GM19468 (cell line): ENCODE measurements around the gene PQBP1.
A peak's percentile ranks its signal among the peaks of the same experiment; 100 is the strongest.
"Not testable (repeated sequence)": the region's sequence is repeated elsewhere in the genome, so short reads cannot be mapped to it uniquely, and the experiment has no call there.

Experiments used
- ATAC-seq: cut with Tn5 transposase; IDR thresholded peaks from one replicate; pipeline ENCODE4 v1.9.1; 2021; ENCODE audit warnings: mild to moderate bottlenecking, moderate library complexity, moderate number of reproducible peaks; ENCODE audit not compliant: unreplicated experiment; ENCODE audit errors: extremely low read depth

Gene PQBP1, protein sequence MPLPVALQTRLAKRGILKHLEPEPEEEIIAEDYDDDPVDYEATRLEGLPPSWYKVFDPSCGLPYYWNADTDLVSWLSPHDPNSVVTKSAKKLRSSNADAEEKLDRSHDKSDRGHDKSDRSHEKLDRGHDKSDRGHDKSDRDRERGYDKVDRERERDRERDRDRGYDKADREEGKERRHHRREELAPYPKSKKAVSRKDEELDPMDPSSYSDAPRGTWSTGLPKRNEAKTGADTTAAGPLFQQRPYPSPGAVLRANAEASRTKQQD

GRCh38 chrX:48897625-48898306 is at the start of gene PQBP1, which contains the start of gene TIMM17B:
Gene PQBP1, plus strand, starts transcription at chrX:48897930. Its CDS starts 580 bp downstream, at chrX:48898510.
Gene TIMM17B, minus strand, starts transcription at chrX:48897768. Its CDS starts 19 bp downstream, at chrX:48897749.
- peak; percentile 78 for ATAC-seq

DNA sequence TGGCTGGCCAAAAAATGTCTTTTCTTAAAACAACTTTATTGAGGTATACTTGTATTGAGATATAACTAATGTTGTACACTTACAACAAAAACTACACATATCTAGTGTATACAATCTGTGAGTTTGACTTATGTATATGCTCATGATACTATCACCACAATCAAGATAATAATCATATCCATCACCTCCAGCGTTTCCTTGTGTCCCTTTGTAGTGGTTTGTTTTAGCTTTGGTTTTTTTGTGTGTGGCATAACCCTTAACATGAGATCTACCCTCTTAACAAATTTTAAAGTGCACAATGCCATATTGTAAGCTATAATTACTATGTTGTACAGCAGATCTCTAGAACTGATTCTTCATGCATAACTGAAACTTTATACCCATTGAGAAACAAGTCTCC is 48.9 kb upstream of the PQBP1 start:
- no peak for ATAC-seq

- no peak for ATAC-seq
These were observed 44.9 kb upstream of the PQBP1 start for GRCh38 chrX:48852857-48853256.

GRCh38 chrX:48853494-48853893 is 44.2 kb upstream of the PQBP1 start:
- ATAC-seq: not testable (repeated sequence)

GRCh38 chrX:48854121-48854804 is 43.5 kb upstream of the PQBP1 start:
- ATAC-seq: not testable (repeated sequence)

- no peak for ATAC-seq
These were observed 42.8 kb upstream of the PQBP1 start for GRCh38 chrX:48854898-48855297.

DNA sequence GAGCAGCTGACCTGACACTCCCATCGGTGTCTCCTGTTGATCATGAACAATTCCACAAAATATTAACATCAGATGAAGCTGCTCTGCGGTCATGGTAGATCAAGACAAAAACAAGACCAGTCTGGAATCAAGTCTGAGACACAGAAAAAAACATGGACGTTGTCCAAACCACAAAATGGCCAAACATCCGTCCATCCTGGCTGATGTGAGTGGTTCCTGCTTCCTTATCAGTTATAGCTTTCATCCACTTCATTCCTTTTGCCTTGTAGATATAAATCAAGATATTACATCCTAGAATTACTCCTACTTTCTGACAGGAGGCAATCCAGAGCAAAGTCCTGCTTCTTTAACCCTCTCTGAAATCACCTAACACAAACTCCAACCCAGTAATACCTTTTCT is 33.5 kb upstream of the PQBP1 start:
- no peak for ATAC-seq

GRCh38 chrX:48872017-48872416 is 25.7 kb upstream of the PQBP1 start:
- not testable (repeated sequence) for ATAC-seq

DNA sequence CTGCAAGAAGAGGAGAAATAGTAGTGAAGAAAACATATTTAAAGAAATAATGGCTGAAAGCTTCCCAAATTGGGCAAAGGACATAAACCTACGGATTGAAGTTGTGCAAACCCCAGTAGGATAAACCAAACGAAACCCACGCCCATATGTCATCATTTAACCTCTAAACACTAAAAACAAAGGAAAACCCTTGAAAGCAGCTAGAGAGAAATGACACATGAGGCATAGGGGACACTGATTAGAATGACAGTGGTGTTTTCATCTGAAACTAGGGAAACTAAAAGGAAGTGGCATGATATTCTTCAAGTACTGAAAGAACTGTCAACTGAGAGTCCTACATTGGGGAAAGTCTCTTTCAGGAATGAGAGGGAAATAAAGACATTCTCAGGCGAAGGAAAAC is 20.8 kb upstream of the PQBP1 start:
- ATAC-seq: not testable (repeated sequence)

DNA sequence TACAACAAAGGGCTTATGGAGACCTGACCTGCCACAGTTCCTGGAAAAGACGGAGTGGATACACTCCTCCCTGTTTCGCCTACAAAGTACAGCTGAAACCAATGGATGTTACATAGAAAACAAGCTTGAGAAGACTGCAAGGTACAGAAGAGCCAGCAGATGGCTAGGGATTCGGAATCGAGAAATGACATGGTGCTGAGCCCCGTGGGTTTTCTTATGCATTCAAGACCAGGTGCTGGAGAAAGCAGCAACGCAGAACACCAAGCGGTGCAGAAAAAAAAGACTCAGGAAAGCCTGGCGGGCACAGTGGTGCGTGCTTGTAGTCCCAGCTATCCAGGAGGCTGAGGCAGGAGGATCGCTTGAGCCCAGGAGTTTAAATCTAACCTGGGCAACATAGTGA is 14.0 kb upstream of the PQBP1 start:
- no peak for ATAC-seq

DNA sequence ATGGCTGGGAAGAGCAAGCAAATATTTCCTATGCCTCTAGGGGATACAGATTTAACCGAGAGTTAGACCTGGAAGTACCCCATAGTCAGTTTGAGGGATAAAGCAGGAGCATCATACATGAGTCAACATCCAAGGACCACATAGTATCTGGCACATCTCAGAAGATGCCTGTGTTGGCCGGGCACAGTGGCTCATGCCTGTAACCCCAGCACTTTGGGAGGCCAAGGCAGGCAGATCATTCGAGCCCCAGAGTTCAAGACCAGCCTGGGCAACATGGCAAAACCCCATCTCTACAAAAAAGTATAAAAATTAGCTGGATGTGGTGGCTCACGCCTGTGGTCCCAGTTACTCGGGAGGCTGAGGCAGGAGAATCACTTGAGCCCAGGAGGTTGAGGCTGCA is 11.1 kb upstream of the PQBP1 start:
- ATAC-seq: not testable (repeated sequence)

DNA sequence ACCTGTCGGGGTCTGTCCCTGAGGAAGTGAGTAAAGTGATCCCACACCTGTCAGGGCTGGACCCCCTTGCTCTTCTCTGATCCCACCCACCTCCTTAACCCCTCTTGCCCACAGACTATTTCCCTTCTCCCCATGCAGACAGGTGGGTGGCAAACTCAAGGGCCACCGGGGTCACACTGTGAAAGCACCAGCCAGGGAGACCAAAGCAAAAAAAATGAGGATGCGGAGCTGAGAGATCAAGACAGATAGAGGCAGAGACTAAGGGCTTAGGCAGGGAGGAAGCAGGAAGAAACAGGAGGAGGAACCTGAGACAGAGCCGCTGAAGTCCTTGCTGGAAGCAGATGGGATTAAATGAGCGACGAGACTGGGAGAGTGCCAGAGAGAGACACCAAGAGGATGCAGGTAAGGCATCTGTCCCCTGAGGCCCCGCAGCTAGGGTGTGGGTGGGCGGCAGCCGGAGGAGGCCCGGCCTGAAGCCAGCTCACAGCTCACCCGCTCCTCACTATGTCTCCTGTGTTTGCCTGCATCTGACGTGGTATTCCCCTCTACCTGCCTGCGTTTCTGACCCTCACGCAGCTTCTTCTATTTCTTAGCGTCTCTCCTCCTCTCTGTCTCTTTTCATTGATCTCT is 7.3 kb upstream of the PQBP1 start:
- no peak for ATAC-seq

DNA sequence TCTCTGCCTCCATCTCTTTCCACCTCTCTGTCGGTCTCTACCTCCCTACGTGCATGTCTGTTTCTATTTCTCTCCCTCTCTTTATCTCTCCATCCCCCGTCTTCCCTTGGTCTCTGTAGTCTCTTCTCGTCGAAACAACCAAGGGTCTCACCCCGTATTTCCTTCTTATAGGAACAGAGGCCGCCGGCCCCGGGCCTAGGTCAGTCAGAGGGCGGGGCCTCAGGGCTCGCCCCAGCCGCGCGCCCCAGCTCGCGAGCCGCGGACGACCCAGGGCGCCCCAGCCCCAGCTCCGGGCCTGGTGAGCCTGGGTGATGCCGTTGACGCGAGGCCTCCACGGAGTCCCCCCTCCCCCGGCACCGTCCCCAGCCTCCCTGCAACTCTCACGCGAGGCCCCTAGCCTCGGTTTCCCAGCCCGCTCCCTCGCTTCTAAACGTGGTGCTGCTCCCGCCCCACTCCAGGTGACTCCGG is 6.8 kb upstream of the PQBP1 start:
- peak; percentile 20 for ATAC-seq

DNA sequence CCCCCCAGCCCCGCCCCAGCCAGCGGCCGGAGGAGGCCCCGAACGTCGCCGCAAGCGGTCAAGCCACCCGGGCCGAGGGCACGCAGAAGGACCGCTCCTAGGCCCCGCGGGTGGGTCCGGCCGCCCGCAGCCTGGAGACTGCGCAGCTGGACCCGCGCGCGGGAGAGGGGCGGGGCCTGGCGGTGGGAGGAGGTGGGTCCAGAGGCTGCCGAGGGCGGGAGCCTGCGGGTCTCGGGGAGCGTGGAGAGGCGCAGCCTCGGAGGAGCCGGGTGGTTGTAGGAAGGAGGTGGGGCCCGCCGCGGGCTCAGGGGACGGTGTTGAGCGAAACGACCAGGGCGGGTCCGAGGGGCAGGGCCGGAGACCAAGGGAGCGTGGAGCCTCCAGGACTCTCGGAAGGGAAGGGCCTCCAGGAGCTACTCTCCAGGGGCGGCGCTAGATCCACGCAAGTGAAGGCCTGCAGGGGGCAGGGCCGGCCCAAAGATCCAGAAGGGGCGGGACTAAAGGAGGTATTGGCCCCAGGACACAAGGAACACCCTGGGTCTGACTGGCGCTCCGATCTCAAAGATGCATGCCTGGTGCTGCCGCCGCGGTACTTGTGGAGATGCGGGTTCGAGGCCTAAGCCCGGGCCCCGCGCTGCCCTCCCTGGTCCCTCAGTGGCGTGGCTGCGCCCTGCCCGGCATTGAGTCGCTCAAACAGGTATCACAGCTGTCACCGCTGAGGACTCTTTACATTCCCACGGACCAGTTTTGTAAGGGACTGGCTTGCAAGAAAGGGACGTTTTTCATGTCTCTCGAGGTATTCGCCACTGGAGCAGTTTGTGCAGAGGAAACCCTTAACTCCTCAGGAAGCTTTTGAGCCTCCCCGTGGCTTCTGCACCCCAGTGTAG is 6.1 kb upstream of the PQBP1 start:
- peak; percentile 61 for ATAC-seq

DNA sequence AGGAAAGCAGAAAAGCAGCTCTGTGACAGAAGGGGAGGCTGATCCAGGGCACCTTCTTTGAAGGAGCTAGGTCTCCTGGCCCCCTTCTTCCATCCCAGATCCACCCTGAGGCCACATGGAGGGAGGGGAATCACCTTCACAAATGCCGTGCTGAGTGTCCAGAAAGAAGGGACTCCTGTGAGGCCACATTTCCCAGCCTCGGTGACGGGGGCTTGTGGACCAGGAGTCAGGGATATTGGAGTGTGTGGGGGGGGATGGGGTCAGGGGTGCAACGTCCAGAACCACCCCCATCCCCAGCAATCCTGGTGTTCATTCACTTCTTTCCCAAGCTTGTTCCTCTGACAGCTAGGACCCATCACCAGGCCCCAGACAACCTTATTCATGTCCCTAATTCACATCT is 4.8 kb upstream of the PQBP1 start:
- ATAC-seq: no peak

GRCh38 chrX:48893556-48894348 is 4.0 kb upstream of the PQBP1 start:
- no peak for ATAC-seq

DNA sequence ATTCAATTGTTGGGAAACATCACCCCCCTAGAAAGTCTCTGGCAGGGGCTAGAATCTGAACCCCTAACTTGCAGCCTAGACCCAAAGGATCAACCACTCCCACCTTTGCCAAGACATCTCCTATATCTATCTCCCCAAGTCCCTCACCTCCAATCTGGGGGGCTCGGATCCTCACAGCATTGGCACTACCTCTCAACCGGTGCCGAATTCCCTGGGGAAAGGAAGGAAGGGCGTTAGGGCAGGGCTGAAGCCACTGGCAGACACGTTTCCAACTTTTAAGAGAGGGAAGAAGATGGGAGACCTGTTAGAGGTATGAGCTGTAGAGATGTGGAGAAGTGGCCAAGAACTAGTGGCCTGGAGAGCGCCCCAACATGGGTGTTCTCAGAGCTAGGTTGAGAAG is 2.8 kb upstream of the PQBP1 start:
- ATAC-seq: no peak

DNA sequence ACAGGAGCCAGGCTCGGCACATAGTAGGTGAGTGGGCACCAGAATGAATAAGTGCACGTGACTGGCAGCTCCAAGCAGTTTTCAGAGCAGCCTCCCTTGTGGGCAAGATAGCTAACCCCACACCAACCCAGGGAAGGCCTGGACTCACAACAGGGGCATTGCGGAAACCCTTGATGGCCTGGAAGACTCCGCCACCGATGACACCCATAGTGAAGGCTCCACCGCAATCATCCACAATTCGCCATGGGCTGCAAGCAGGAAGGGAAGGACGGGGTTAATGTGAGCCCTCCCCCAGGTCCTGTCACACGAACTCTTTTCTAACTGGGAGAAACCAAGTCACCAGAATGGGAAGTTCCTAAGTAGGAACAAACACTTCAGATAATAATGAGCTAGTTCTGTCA is 1.1 kb upstream of the PQBP1 start:
- no peak for ATAC-seq

DNA sequence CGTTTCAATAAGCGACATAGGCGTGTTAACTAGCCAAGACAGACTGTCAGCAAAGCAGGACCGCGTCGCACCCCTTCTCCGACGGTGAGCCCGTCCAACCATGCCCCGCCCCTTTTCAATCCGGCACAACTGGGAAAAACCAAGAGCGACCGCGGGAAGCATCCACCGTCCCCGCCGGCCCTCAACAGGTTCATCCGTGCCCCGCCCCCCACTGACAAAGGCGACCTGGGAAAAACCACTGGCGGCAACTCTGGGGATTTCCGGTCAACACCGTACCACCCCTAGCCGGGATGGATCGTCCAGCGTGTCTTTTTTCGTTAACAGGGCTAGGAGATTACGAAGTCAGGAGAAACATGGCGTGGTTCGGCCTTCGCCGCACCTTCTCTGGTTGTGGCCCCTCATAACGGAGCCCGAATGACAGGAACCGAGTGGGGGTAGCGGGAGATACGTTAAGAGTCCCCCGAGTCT is 539 bp upstream of the PQBP1 start:
- no peak for ATAC-seq
